HG02678 (cell line): Measurements from ENCODE around the gene TBC1D20.

Experiments used
- ATAC-seq: cut with Tn5 transposase; IDR thresholded peaks from one replicate; pipeline ENCODE4 v1.9.1; 2021; ENCODE audit warnings: mild to moderate bottlenecking, moderate library complexity; ENCODE audit not compliant: unreplicated experiment

The TBC1D20 gene

DNA sequence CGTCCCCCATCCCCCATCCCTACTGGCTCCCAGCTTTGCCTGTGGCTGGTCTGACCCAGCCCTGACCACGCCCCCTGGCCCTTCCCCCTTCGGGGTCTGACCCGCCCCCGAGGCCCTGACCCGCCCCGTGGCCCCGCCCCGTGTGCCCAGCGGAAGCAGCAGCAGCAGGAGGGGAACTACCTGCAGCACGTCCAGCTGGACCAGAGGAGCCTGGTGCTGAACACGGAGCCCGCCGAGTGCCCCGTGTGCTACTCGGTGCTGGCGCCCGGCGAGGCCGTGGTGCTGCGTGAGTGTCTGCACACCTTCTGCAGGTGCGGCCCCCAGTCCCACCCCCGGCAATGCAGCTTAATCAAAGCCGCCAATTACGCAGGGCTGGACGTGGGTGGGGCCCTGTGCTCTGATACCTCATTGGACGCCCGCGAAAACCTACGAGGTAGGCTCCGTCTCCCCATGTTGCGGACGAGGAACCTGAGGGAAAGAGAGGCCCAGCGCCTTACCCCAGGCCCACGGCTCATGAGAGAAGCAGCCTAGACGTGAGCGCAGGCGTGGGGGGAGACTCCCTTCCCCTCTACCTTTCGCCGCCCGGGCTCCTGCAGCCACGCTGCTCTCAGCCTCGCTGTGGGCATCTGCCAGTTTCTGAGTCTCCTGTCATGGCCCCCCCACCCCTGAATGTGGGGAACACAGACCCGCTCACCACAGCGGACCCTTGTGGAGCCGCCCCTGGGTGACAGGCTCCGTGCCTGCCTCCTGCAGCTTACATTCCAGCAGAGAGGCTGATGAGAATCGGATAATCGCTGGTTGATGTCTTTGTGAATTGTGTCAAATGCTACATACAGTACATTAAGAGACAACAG lies 41.4 kb downstream of the TBC1D20 start:
- ATAC-seq: no peak

DNA sequence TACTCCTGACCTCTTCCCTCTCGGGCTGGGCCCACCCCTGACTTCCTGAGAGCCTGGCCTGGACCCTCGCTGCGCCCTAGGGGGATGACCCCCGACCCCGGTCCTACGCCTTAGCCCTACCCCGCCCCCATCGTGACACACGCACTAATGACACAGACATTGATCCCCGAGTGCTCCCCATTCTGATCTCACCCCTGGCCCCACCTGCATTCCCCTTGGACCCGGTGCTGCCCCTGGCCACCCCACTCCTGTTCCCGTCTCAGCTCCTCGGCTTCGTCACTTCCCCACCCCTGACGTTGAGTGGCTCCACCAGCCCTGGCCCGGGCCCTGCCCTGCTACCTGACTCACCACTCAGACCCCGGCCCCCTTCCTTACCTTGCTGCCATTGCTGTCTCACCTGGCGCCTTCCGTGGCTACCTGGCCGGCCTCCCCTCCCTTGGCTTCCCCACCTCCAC lies 42.1 kb downstream of the TBC1D20 start:
- no peak for ATAC-seq

DNA sequence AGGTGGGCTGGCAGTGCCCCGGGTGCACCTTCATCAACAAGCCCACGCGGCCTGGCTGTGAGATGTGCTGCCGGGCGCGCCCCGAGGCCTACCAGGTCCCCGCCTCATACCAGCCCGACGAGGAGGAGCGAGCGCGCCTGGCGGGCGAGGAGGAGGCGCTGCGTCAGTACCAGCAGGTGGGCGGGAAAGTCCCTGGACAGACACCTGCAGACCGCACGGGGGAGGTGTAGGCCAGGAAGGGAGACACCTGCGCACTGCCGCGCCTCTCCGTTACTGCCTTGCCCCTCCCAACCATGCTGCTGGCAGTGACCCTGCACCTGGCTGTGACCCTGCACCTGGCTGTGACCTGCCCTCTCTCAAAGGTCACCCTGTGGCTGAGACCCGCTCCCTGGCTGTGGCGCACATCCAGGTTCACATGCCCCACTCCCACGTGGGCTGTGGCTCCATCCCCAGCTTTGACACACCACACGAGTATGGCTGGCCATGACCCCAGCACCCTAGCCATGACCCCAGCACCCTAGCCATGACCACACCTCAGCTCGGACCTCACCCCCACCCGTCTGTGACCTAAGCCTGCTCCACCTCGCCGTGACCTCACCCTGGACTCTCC lies 42.7 kb downstream of the TBC1D20 start:
- ATAC-seq: no peak

DNA sequence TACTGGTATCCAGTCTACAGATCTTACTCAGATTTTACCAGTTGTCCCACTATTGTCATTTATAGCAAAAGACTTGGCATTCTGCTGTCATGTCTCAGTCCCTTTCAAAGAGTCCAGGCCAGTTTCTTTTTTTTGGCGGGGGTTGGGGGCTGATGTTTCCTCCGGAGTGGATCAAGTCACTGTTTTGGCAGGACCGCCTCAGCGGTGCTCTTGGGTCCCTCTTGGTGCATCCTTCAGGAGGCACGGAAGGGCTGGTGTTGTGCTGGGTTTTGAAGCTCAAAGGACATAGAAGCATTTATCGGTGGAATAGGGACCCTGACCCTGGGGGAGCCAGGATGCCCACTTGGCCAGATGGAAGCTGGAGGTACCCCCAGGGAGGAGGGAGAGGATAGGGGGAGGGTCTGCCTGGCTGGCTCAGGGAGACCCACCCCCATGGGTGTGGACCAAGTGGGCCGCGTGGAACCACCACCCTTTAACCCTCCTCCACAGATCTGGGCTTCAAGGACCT lies 43.4 kb downstream of the TBC1D20 start:
- no peak for ATAC-seq

DNA sequence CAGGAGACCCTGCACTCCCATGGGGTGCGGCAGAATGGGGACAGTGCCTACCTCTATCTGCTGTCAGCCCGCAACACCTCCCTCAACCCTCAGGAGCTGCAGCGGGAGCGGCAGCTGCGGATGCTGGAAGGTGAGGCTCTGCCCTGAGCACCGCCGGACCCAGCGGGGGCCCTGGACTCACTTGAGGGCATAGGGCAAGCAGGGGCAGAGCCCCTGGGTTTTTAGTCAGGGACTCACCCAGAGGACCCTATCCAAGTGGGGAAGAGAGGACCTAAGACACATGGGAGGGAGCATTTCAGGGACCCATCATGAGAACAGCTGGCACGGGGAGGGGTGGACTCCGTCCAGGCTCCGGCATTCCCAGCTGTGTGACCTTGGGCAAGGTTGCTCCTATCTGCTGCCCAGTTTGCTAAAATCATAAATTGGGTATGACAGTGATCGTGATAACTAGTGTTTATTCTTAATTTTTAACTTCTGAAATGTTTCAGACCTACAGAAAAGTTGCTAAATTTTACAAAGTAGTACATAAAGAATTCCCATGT lies 44.5 kb downstream of the TBC1D20 start:
- ATAC-seq: no peak

DNA sequence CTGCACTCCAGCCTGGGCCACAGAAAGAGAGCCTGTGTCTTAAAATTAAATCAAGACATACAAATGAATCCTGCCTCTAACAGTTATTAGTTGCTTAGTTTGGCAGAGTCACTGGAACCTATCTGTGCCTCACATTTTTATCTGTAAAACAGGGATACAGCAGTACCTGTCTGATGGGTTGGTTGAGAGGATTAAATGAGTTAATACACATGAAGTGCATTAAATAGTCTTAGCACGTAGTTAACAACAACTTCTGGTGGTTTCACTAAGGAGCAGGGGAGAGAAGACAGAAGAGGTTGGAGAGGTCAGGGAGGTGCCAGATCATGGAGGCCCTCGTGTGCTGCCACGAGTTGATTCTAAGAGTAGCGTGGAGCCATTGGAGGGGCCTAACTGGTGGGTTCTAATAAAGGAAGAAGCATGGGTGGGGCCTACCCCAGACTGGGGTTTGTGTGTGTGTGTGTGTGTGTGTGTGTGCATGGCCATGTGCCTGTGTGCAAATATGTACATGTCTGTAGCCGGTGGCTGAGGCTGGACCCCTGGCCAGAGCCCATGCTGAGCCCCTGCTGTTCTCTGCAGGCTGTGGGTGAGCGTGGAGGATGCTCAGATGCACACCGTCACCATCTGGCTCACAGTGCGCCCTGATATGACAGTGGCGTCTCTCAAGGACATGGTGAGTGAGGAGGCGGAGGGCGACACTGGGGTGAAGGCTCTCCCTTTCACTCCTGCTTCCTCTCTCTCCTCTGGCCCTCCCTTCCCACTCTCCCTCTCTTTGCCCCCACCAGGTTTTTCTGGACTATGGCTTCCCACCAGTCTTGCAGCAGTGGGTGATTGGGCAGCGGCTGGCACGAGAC lies 45.2 kb downstream of the TBC1D20 start:
- ATAC-seq: no peak

DNA sequence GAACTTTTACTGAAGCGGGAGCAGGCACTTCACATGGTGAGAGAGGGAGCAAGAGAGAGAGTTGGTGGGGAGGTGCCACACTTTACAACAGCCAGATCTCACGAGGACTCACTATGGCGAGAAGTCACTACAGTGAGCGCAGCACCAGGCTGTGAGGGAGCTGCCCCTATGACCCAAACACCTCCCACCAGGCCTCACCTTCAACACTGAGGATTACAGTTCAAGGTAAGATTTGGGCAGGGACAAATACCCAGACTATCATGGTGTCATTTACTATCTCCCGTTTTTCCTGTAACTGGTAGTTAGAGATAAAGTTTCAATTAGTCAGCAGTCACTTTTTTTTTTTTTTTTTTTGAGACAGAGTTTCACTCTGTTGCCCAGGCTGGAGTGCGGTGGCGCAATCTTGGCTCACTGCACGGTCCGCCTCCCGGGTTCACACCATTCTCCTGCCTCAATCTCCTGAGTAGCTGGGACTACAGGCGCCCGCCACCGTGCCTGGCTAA lies 46.5 kb downstream of the TBC1D20 start:
- ATAC-seq: no peak

DNA sequence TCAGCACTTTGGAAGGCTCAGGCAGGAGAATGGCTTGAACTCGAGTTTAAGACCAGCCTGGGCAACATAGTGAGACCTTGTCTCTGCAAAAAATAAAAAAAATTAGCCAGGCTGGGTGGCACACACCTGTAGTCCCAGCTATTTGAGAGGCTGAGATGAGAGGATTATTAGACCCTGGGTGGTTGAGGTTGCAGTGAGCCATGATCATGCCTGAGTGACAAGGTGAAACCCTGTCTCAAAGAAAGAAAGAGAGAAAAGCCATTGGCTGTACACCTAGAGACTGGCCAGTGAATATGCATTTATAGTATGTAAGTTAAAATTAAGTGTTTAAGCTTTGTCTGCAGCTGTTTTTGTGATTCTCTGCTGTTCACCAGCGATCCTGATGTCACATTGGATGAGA lies 48.2 kb downstream of the TBC1D20 start:
- no peak for ATAC-seq

DNA sequence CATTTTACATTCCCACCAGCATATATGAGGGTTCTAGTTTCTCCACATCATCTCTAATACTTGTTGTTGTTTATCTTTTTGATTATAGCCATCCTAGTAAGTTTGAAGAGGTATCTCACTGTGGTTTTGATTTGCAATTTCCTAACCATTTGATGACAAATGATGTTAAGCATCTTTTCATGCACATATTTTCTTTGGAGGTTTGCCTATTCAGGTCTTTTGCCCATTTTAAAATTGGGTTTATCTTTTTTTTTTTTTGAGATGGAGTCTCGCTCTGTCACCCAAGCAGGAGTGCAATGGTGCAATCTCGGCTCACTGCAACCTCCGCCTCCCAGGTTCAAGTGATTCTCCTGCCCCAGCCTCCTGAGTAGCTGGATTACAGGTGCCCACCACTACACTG lies 50.3 kb downstream of the TBC1D20 start:
- no peak for ATAC-seq

DNA sequence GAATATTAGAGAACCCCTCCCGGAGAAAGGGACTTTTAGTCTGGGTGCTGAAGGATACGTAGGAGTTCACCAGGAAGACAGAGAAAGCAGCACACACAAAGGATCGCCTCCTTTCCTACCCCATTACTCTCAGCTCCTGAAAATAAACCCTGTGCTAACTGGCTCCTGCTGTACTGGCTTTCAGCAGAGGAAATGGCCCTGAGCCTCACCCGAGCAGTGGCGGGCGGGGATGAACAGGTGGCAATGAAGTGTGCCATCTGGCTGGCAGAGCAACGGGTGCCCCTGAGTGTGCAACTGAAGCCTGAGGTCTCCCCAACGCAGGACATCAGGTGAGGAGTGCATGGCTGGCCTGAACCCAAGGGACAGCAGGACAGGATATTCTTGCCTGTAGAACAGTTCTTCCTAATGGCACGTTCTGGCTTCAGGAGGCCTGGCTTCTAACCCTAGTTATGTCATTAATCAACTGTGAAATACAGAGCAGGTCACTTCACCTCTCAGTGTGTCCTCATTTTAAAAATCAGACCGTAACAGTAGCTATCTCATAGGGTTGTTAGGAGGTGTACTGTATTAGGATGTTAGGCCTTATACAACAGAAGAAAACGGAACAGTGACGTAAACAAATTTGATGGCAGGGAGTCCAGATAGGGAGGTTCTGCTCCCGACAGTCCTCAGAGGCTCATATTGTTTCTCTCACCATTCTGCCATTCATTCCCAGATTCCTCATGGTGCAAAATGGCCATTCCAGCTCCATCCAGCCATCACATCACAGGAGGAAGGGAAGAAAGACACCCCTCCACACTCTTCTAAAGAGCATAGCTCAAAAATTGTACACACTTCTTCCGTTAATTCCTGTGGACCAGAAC lies 52.4 kb downstream of the TBC1D20 start:
- ATAC-seq: no peak

DNA sequence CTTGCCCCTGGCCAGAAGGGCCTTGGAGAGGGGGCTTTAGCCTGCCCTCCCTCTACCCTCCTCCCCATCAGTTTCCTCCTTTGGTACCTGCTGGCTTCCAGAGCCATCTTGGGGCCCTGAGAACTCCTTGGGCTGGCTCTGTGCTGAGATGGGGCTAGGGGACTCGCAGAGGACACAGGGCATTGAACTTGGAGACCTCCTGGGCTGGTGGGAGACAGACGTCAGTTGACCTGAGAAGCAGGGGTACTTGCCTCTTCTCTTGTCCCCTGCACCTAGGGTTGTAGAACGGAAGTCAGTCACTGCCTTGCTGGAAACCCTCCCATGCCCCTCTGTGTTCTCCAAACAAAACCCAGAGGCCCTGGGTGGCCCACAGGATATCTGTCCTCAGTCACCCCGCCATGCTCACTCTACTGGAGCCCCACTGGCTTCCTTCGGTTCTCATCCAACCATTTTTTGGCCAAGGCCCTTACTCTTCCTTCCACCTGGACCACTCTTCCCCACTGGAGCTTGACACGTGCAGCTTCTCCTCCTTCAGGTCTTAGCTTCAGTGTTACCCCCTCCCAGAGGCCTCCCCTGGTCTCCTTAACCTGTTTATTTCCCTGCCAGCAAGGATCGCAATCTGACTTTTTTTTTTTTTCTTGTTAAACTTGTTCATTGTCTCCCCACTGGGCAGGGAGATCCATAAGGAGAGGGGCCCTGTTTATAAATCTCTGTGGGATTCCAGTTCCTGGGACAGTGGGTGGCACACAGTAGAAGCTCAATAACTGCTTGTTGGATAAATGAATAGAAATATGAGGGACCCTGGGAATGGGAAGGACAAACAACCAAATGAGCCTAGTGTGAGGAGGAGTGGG lies 53.3 kb downstream of the TBC1D20 start:
- peak; percentile 6 for ATAC-seq

DNA sequence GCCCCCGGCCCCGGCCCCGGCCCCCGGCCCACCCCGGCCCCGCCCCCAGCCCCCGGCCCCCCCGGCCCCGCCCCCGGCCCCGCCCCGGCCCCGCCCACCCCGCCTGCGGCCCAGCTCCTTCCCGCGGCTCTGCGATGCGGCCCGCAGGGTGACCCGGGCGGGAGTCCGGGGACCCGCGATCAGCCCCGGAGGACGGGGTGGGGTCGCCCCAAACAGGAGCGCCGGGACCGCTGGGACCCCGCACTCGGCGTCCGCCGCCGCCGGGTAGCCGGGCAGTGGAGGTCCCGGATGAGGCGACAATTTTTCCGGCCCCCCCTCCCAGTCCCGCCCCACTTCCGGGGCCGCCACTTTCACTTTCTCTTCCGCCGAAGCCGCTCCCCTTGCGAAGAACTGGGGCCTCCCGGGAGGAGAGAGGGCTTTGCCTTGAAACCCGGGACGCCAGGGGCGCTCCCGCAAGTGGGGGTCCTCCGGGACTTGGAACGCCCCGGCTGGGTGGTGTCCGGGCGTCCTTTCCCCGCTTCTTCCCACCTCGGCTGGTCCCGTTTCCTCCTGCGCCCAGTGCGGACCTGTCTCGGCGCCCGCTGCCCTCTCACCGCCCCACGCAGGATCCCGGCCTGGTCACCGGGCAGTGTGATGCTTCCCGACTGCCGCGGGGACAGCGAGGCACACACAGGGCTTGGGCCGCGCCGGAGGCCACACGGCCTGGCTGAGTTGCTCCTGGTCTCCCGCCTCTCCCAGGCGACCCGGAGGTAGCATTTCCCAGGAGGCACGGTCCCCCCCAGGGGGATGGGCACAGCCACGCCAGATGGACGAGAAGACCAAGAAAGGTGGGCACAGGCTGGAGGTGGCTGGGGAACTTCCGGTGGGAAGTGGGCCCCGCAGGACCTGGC lies 54.1 kb downstream of the TBC1D20 start, which contains the start of gene RBCK1:
RBCK1 (plus strand) TSS at position 347 of the 890 bp plus-strand sequence; CDS start at position 806, 459 bp downstream.
- peak; percentile 68 for ATAC-seq

DNA sequence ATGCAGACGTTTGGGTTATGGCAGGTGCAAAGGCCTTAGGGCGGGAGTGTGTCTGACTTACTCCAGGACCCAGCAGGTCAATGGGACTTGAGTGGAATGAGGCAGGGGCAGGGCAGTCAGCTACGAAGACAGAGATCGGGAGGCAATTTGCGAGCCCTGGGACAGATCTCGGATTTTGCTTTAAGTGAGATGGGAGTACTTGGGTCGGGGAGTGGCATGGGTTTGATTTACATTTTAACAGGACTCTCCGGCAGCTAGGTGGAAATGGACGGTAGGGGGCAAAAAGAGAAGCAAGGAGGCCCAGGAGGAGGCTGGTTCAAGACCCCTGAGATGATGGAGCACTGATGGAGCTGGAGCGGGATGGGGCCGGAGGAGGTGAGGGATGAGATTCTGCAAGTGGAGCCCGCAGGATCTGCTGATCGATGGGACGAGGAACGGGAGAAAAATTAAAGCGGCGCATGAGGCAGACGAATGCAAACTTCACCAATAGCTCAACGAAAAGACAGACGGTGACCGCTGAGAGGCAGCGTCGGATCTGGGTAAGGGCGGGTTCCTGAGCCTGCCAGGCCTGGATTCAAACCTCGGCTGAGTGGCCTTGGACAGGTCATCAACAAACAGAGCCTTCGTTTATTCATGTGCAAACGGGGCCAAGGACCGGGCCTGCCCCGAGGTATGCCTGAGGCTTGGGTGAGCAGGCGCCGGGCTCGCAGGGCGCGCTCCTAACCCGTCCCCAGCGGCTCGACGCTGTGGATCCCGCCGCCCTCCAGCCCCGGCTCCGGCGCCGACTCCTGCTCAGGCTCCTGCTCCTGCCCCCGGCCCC lies 55.0 kb downstream of the TBC1D20 start:
- ATAC-seq: peak; percentile 58

DNA sequence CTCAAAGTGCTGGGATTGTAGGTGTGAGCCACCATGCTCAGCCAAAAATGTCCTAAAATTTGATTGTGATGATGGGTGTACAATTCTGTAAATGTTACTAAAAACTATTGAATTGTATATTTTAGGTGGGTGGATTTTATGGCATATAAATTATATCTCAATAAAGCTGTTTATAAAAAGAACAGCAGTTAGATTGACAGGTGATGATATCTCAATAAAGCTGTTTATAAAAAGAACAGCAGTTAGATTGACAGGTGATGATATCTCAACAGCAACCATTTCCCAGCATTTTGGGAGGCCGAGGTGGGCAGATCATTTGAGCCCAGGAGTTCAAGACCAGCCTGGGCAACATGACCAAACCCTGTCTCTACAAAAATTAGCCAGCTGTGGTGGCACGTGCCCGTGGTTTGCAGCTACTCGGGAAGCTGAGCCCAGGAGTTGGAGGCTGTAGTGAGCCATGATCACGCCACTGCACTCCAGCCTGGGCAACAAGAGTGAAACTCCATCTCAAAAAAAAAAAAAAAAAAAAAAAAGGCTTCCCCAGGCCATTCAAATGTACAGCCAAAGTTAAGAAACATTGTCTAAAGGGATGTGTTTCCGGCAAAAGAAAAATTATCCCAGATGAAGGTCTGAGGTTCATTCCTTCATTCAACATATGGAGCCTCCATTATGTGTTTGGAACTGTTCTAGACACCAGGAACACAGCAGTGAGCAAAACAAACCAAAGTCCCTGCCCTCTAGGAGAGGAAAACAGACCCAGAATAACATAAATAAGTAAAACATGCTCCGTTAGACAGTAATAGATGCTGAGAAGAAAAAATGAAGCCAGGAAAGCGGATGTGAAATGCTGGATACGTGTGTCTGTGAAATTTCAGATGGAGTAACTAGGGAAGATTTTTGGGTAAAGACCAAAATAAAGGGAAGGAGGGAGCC lies 55.9 kb downstream of the TBC1D20 start:
- no peak for ATAC-seq

DNA sequence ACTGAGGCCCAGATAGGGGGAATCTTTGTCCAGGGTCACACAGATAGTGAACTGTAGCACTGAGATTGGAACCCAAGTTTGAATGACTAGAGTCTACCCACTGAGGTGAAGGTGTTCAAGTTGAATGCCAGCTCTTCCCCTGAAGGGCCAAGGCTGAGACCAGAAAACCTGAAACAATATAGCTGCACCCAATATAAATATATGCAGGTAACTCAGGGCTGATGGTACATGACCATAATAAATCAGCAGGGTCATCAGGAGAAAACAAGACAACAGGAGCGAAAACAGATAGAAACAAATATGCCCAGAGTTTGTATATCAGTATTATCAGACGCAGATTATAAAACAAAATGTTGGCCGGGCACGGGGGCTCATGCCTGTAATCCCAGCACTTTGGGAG lies 58.2 kb downstream of the TBC1D20 start:
- ATAC-seq: no peak

DNA sequence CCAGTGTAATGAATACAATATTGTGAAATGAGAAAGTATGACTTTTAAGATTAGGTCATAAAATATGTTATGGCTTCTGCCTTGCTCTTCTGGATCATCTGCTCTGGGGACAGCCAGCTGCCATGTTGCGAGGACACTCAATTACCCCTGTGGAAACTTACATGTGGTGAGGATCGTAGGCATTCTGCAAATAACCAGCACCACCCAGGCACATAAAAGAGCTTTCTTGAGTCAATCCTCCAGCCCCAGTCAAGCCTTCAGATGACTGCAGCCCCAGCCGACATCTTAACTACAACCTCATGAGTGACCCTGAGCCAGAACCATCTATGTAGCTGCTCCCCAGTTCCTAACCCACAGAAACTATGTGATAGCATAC lies 58.8 kb downstream of the TBC1D20 start:
- ATAC-seq: no peak
